Stimulated activated CD8-positive, alpha-beta memory T cell treated with anti-CD3 and anti-CD28 coated beads, Interleukin-15, amount 100 ng/mL, for 48 hours (primary cell): ENCODE measurements around the gene PAQR9.
A peak's percentile ranks its signal among the peaks of the same experiment; 100 is the strongest.

ENCODE experiments used
- DNase-seq, 2 donors: peaks; one replicate each; pipeline ENCODE4 v3.0.0-alpha.2; 2020; ENCODE audit warnings: low read depth in 2 of 2

The PAQR9 gene

DNA sequence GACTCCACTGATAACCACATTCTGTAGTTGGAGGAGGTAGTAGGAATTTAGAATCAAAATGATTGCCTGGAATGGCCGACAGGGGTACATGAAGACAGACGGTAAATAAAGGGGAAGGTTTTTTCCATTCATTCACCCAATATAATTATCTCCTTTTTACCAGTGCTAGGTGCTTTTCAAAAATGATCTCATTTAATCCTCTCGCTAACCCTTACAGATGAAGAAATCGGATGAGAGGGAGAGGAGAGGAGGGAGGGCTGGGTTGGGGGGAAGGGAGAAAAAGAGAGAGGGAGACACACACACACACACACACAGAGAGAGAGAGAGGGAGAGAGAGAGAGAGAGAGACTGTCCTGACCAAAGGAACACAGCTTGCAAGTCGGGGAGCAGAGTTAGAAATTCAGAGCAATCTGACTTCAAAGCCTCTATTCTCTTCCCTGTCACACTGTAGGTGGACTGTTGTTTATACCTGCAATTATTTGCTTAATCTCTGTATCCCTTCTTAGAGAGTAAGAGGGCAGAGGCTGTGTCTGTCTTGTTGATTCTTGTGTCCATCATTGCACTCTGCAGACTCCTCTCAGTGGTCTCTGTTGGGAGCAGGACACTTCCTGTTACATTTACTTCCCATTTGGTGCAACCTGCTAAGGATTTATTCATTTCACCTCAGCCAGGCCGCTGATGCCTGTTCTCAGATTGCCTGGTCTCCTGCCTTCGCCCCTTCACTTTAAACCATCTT, 18.7 kb upstream of the PAQR9 start:
- DNase-seq: no peak

GRCh38 chr3:142981108-142981507, 17.6 kb upstream of the PAQR9 start:
- DNase-seq: no peak

DNA sequence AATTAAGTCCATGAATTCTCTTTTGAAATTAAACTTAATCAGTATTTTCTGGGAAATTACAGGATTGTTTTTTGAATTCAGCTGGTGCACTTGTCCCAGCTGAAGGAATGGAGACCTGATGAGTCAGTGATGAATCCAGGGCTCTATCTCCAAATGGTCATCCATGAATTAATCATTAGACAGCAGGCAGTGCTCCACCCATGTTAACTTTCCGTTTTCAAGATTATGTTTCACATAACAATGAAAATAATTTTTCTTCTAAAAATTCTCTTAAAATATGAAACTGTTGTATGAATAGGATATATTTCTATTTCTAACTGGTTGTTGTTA, 13.9 kb upstream of the PAQR9 start:
- no peak for DNase-seq

DNA sequence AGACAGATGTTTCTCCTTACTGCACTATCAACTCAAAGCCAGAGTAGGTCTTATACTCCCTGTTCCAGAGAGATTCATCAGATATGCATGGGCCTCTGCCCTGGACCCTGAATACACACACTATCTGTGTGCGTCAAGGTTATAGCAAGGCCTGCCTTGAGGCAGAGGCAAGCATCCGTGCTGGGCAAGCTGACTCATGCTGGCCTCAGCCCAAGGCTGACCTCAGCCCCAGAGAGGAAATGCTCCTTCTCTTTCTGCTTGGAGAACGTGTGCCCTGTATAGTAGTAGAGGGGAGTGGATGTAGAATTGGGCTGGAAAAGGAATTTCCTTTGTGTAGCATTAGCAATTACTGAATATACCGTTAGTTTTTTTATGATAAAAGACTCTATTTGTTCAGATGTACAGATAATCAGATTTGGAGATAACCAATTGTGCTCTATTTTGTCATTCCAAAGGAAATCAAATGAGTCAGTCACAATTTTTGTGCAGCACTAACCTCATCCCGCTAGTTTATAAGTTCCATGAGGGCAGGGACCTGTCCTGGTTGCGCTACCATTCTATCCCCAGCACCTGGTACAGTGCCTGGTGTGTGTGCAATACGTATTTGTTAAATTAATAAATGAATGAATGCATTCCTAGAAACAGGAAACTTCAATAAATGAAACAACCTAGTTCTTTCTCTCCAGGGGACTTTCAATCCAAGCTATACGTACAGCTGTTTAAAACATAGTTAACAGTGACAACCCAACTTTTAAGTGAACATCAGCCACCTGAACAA, 13.3 kb upstream of the PAQR9 start:
- DNase-seq: no peak

DNA sequence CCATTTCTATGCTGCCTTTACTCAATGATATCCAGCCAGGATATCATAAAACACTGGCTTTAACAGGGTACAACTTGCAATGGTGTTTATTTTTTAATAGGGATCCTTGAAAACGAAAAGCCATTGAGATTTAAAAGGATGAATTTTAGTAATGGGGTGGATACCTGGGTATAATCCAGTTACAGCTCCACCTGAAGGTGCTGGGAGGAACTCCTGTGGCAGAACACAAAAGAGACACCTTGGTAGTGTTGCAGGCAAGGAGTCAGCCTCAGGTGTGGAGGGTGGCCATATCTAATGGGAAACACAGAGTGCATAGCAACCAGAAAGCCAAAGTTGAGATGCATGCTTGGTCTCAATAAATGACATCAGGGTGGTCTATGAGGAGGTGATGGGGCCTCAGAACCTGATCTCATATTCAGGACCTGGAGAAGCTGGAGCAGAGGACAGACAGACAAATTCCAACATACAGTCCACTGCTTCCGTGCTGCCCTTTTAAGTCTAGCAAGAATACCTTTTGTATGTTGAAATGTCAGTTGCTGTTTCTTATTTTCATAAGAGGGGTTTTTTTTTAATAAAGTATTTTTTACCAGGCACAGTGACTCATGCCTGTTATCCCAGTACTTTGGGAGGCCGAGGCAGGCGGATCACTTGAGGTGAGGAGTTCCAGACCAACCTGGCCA, 12.0 kb upstream of the PAQR9 start:
- DNase-seq: no peak

DNA sequence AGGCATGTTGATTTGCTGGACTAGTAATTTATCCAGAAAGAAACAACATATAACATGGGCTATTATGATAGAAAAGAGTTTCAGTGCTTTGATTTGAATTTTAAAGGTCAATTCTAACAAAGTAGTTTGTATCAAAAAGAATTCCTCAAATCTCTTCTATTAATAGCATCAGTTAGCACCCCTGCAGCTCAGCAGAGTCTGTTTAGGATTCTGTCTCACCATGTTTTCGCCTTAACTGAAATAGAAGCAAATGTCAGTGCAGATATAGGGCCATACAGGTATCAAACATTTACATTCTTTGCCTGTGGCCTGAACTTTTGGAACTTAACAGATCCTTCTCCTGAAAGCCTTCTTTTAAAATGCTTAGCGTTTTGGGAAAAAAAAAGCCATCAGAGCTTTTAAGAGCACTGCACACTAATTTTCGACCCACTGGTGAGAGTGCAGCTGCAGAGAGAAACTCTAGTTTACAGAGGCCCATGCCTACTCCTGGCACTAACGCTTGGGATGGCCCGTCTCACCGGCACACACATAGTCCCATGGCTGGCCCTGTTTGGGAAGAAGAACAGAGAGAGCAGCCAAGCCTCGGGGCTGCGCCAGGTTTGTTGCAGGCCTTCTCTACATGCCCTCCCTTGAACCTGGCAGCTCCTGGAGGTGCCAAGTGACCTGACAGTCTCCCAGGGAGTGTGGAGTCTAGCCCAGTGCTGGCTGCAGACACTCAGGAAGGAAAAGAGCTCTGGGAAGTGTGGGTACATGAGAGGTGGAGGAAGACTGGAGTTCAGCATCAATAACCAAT, 9.9 kb upstream of the PAQR9 start:
- DNase-seq: no peak

GRCh38 chr3:142972092-142972753, 8.7 kb upstream of the PAQR9 start:
- no peak for DNase-seq

- DNase-seq: no peak
Measured at GRCh38 chr3:142971431-142971830, 8.0 kb upstream of the PAQR9 start.

DNA sequence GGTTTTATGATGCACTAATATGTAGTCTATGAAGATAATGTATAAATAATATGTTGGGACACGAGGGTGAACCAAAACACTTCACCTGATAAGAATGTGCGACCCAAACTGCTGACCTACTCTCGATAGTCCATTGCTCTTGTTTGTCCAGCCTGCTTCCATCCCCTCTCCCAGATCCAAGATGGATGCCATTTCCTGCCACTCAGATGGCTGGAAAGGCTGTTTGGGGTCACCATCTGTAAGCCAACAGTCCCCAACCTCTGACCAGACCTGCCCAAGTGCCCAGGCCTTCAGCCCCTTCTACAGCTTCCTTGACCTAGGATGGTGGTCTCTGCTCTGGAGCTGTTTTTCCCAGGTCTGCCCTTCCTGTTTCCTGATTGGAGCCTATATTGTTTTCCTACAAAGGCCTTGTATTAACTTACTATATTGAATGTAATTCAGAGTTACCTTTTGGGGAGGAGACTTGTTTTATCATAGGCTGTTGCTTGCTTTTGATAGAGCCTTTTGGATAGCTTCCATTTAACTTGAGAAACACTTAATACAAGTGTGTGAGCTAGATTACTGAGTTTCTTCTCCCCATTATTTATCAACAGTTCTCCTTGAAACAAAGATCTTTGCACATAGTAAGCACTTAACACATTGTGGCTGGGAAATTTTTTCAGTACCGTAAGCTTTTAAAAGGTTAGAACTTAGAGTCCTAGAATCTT, 5.0 kb upstream of the PAQR9 start:
- DNase-seq: no peak

DNA sequence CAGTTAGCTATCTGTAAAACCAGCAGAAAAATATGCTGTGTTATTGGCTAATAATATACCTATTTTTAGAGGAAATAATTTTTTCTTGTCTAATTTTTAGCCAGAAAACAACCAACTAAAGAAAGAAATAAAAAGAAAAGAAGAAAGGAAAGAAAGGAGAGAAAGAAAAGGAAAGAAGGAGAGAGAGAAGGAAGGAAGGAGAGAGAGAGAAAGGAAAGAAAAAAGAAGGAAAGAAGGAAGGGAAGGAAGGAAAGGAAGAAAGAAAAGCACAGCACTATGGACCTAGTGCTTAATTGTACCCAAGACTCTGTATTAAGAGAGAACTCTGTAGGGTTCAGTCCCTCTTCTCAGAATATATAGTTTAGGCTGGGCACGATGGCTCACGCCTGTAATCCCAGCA, 3.3 kb upstream of the PAQR9 start:
- no peak for DNase-seq

GRCh38 chr3:142965581-142965980, 2.1 kb upstream of the PAQR9 start:
- DNase-seq: no peak

- no peak for DNase-seq
Measured at GRCh38 chr3:142963234-142963515, 299 bp downstream of the PAQR9 start.

DNA sequence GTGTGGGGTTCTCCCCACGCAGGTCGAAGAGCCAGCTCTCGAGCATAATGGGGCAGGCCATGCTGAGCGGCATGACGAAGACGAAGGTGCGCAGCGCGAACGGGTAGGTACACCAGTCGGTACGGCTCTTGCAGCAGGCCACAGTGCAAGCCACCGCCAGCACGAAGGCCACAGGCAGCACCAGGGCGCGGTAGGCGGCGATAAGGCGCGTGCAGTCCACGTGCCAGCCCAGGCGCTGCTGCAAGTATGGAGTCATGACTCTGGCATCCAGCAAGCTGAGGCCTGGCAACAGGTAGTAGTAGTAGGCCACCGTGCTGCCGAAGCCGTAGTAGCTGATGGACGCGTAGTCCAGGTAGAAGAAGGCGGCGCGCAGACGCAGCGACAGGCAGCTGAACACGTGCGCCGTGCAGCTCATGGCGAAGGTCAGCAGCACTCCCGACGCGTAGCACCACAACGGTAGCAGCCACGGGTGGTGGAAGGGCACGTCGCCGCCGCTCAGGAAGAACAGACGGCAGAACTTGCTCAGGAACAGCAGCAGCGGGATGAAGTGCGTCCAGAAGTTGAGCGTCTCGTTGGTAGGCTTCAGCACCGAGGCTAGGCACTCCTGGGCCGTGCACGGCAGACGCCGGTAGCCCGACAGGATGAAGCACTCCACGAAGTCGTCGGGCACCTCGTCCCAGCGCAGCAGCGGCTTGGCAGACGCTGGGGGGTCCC, 797 bp downstream of the PAQR9 start:
- DNase-seq: no peak

GRCh38 chr3:142962175-142962519, 1.3 kb downstream of the PAQR9 start:
- no peak for DNase-seq

GRCh38 chr3:142961539-142961938, 1.9 kb downstream of the PAQR9 start:
- DNase-seq: no peak

DNA sequence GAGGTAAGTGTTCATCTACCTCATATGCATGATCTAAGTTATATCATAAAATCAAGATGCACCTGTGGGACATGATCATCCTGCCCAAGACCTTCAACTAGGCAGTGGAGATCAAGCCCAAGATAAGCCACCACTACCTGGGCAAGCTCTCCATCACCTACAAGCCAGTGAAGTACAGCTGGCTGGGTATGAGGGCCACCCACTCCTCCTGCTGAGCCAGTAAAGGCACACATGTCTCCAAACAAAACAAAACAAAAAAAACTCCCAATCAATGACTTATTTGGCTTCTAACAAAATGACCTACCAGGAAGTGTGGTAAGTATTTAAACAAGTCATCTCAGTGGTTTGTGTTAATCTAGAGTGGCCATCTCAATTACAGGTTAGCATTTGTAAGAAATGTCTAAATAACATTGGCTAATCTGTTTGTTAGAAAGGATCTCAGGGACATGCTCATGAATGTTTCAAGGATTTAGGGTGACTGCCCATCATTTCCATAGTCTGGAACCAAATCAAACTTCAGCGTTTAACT, 3.1 kb downstream of the PAQR9 start:
- DNase-seq: no peak

DNA sequence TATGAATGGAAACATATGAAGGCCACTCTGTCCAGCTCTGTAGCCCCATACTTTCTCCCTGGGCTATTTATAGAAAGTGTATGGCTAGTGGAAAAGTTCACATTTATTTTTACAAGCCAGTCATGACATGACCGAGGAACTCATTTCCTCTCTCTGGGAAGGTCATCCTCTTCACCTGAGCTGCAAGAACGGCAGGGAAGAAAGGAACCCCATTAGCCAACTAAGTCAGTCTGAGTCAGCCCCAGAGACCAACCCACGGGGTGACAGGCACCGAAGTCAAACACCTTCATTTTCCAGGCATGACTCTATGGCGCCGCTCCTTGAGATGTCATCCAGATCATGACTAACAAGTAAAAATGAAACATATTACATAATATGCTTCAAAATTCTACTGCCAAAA, 4.8 kb downstream of the PAQR9 start:
- peak; percentile 8 to 26 for DNase-seq

- DNase-seq: no peak
Measured at GRCh38 chr3:142953443-142953842, 10.0 kb downstream of the PAQR9 start.

DNA sequence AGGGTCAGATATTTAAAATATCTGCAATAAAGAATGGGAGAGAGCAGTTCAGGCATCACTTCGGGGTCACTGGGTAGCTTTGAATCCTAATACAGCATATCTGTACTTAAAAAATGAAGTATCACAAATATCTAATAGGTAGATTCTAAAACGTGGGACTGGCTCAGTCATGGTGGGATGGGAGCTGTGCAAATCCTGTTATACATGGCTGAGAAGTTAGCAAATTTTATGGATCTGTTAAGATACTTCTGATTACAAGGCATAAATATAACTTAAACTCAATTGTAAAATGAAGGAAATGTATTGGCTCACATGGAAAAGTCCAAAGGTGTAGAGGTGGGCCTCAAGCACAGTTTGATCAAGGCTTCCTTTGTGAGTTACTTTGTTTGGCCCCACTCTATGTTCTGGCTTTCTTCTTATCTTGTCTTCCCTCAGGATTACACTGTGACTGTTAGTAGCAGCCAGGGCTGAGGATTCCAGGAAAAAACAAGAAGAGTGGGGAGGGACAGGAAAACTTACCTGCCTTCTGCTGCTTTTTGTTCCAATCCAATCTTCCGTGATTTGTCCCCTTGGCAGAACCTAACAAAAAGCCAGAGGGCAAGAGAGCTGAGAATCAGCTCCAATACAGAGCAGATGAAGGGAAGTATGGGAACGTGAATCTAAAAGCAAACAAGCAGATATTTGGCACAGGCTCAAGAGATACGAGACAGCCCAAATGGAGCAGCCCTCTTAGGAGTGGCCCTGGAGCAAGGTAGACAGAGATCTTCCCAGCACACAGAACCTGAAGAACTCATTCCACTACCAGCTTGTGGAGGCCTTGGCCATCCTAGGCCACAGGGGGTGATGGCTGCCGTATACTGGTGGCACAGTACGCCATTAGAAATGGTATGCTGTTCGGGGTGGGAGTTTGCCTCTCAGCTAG, 10.9 kb downstream of the PAQR9 start:
- DNase-seq: no peak
